GM19240 (cell line): ENCODE results near the gene SLC6A18.
"Not testable (repeated sequence)": the region's sequence is repeated elsewhere in the genome, so short reads cannot be mapped to it uniquely, and the experiment has no call there.

Experiments used
- DNase-seq: peaks from one replicate; pipeline ENCODE4 v3.0.0; 2011; ENCODE audit warnings: low spot score; ENCODE audit not compliant: insufficient read length

Gene SLC6A18

DNA sequence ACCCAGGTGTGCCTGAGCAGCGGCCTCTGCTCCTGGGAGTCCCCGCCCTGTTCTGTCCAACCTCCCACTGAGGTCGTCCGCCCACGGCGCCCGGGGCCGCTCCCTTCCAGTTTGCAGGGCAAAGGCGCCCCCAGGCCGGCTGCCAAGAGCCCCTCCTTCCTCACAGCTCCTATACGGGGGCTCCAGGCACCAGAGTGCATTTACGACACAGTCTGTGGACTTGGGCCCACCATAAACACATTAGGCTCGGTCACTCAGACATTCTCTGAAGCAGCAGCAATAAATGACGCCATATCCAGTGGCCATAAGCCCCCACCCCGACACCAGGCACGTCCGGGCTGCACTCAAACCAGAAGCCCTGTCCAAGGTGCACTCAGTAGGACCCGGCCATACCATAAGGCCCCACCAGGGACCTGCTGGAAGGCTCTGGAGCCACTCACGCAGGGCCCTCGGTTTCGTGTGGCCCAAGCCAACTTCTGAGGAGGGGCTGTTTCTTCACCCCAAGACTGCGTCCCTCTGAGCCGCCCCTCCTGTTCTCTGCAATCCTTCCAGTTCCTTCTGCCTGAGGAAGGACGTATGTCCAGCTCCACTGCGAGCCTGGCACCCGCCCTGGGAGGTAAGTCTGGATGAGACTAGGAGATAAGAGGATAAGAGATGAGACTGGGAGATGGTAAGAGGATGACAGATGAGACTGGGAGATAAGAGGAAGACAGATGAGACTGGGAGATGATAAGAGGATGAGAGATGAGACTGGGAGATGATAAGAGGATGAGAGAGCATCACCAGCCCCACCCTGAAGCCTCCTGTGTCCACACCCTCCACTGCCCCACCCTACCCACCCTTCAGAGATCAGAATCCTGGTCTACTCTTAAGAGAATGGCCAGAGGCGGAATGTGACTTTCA is 26.7 kb downstream of the SLC6A18 start:
- DNase-seq = no peak

DNA sequence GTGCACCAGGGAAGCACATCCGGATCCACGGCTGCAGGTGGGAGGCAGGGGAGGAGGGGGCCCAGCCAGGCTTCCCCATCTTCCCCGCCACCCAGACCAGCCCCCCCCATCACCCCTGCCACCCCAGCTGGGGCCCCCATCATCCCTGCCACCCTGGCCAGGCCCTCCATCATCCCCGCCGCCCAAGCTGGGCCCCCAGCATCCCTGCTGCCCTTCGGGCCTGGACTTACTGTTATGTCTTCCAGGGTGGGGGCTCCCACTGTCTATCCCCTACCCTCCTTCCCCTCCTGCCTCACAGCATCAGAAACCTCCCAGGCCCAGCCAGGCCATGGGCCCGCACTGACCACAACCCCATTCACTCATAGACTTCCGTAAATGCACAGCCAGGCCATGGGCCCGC is 27.5 kb downstream of the SLC6A18 start:
- DNase-seq = no peak

DNA sequence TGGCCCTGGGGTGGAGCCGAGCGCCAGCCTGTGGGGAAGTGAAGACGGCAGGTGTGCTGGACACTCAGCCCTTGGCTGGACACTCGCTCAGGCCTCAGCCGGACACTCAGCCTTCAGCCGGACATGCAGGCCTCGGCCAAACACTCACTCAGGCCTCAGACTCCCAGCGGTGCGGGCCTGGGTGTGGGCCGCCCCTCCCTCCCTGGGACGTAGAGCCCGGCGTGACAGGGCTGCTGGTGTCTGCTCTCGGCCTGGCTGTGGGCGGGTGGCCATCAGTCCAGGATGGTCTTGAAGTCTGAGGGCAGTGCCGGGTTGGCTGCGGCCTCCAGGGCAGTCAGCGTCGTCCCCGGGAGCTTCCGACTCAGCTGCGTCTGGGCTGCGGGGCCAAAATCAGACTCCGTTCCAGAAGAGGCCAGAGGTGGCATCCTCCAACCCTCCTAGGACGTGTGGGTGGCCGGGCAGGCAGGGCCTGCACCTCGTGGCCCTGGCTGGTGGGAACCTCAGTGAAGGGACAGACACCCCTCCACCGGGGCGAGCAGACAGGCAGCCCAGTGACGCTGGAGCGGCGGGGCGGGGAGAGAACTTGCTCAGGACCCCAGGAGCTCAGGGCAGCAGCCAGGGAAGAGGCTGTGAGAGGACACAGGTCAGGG is 28.4 kb downstream of the SLC6A18 start:
- DNase-seq = no peak

DNA sequence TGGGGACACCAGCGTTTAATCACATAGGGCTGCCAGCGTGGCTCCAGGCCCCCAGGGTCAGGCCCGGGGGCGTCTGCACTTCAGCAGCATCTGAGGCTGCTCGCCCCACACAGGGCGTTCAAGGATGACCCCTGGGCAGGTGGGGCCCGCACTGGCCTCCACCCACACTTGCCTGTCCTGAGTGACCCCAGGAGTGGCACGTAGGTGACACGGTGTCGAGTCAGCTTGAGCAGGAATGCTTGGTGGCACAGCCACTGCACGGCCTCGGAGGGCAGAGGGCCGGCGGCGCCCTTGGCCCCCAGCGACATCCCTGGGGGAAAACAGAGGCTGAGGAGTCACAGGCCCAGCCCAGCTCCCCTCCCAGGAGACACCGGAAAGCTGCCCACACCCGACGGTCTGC is 29.0 kb downstream of the SLC6A18 start:
- DNase-seq = no peak

- DNase-seq = no peak
These were observed 29.9 kb downstream of the SLC6A18 start for GRCh38 chr5:1255081-1255561.

DNA sequence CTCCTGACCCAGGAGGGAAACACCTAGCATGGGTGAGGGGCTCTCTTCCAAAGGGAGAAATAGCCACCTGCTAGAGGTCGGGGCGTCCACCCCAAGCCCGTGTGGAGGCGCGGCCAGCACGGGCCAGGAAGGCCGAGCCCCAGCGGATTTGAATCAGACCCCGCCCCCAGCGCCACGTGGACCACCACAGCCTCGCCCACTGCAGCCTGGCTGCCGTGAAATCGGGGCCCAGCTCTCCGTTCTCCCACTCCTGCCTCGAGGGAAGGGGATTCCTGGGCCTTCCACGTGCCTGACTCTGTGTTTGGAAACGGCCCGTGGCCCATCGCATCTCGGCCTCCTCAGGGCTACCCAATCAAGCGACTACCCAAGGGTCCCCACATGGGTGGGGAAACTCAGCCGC is 31.6 kb downstream of the SLC6A18 start:
- no peak for DNase-seq

DNA sequence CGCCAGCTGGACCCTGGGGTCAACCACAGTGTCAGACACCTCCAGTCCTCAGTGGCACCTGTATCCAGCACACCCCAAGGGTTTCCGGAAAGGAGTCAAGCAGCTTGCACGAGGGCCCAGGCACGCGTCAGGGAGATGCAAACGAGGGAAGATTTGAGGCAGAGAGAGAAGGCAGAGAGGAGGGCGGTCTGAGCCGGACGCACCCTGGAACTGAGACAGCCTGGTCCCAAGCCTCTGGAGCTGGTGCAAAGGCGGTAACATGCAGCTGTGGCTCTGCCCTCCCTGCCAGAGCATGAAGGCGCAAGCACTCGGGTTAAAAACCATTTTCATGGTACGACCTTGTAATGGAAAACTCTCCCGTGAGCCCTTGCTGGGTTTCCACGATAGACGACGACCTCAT is 32.2 kb downstream of the SLC6A18 start:
- DNase-seq = no peak

GRCh38 chr5:1257841-1258240 is 32.7 kb downstream of the SLC6A18 start:
- DNase-seq = no peak

- no peak for DNase-seq
These were observed 34.8 kb downstream of the SLC6A18 start for GRCh38 chr5:1259806-1260480.

DNA sequence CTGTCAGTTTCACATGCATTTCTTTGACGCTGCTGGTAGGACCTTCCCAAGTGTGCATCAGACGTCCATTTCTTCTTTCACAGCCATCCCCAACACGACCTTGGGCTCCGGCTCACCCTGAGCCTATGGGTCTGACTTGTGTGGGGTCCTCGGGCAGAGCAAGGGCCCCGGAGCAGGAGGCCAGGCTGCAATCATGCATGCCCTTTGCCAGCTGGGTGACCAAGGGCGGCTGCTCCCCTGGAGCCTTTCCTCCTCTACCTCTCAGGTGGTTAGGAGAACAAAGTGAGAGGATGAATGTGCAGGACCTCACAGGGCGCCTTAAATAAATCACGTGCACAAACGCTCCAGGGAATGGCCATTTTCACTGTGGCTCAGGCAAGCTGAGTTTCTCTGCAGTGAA is 36.5 kb downstream of the SLC6A18 start:
- no peak for DNase-seq

DNA sequence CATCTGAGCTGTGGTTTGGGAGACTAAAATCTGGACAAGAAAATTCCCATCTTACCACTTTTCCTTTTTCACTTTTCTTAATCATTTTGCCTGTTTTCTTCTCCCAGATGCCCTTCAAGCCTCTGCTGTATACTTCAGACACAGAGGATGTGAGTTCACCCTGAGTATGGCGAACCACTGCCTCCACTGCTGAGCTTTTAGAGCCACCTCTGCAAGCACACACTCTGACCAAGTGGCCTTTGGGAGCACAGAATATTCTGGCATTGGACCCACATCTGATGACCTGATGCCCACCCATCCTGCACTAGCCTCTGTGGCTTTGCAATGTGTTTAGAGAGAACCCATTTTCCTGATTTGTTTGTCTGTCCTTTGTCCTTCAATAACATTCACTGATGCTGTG is 37.2 kb downstream of the SLC6A18 start:
- DNase-seq = no peak

- no peak for DNase-seq
These were observed 39.0 kb downstream of the SLC6A18 start for GRCh38 chr5:1264211-1264610.

DNA sequence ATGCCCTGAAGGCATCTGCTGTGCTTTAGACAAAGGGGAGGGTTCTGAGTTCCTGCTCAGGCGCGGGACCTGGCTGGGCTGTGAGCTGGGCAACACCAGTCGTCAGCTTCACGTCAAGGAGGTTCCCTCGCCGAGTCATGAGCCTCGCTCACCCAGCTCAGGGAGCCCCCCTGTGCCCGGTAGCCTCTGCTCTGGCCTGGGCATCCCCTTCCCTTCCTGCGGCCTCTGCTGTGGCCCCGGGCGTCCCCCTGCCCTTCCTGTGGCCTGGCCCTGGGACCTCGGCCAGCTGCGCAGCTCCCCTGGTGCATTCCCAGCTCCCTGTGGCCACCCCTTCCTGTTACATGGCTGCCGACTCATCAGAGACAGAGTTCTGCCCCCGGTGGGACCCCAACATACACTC is 39.8 kb downstream of the SLC6A18 start:
- DNase-seq = no peak

- no peak for DNase-seq
These were observed 40.6 kb downstream of the SLC6A18 start for GRCh38 chr5:1265461-1266455.

- no peak for DNase-seq
These were observed 41.6 kb downstream of the SLC6A18 start for GRCh38 chr5:1266791-1267190.

GRCh38 chr5:1267464-1267863 is 42.3 kb downstream of the SLC6A18 start:
- DNase-seq = not testable (repeated sequence)

GRCh38 chr5:1268056-1268455 is 42.9 kb downstream of the SLC6A18 start:
- no peak for DNase-seq

DNA sequence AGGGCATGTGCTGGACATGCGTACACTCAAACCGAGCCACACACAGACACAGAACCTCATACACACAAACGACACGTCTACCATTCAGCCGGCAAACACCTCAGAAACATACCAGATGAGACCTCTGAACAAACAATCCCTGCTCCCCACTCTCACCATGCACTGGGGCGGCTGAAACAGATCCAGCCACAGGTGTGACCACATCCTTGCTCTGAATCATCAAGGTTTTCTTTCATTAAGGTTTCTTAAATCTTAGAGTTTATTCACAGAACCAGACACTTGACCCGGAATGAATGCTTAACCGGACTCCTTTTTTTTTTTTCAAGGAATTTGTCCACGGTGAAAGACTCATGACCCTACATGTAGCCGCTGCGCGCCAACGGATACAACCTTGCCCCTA is 43.5 kb downstream of the SLC6A18 start:
- DNase-seq = no peak

- DNase-seq = no peak
These were observed 45.2 kb downstream of the SLC6A18 start for GRCh38 chr5:1270426-1270825.

GRCh38 chr5:1270933-1271914 is 46.0 kb downstream of the SLC6A18 start:
- no peak for DNase-seq
